ENCODE results near the gene IFITM2.

GRCh38 chr11:340539-341512 lies 33.2 kb downstream of the IFITM2 start:
- TF ChIP-seq CTCF (conservative IDR thresholded peaks at IDR 0.05; ENCODE audit: low read depth in 2 of 2) = no peak
- no peak for TF ChIP-seq EZH2 (IDR thresholded peaks at IDR 0.05; ENCODE audit: low read depth, unreplicated experiment)
- no peak for TF ChIP-seq CREB1 (CRISPR knock-in tag; IDR thresholded peaks at IDR 0.05; ENCODE audit: low read depth)
- no peak for TF ChIP-seq POLR2AphosphoS5 (IDR thresholded peaks at IDR 0.05; ENCODE audit: low read depth)
- TF ChIP-seq REST (IDR thresholded peaks at IDR 0.05; ENCODE audit: unreplicated experiment) = no peak
